ENCODE measurements around the gene SCGB1A1. TPM values are rescaled to one million over a fixed set of nuclear protein-coding genes. Genes with fewer than 3 reads are reported as not detected.

SCGB1A1 gene
- total and polyA plus RNA-seq, 8 donors, result 0.94 to 4.3 TPM; not detected in 6

DNA sequence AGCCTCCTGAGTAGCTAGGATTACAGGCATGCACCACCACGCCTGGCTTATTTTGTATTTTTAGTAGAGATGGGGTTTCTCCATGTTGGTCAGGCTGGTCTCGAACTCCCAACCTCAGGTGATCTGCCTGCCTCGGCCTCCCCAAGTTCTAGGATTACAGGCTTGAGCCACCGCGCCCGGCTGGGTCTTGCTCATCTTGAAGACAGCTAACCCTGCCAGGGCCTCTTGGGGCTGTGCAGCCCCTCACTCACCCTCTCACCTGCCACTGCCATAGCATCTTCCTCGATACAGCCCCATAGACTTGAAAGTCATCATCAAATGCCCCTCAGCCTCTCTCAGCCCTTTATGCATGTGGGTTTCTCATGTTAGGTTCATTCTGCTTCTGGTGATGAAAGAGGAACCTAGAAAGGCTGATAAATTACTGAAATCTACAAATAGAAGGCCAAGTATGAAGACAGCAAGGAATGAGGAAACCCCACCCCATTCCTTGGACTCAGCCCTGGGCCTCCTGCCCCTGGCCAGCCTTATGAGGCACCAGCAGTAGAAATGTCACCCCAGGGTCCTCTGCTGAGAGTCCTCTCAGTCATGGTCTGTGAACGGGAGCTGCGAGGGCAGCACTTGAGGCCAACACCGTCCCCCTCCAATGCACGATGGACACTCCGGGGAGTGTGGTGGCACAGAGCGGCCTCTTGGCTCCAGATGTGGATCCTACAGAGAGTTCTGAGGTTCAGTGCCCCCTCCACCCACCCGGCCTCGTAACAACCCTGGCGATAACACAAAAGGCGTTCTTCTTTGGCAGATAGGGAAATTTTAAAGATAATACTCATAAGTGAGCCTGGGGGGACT, 24.8 kb downstream of the SCGB1A1 start:
- intact Hi-C loops (cut with DNase I), result no loop called here
- no peak for FAIRE-seq
- DNase-seq, result no peak
- peaks cover 0 to 5% (median 4%) of the 10 kb centered on the region in 3 donors for H3K4me1 ChIP-seq
- ATAC-seq, result peak in 3 of 4 donors; percentile 31 to 57 (median 50)
- no peaks in the 10 kb centered on the region for H3K27me3 ChIP-seq
- no peaks in the 10 kb centered on the region for H3K36me3 ChIP-seq
- 81 to 89% methylated on average over 17 of the region's 17 CpGs for WGBS, 2 donors
- no peak for TF ChIP-seq CTCF (IDR thresholded peaks at IDR 0.05)
- H3K27ac ChIP-seq, result peak overlapping the region in 3 of 4 donors; percentile 23 to 58 (median 55)
- no peaks in the 10 kb centered on the region for H3K9me3 ChIP-seq
- no peak overlapping the region for H3K4me3 ChIP-seq

- H3K4me1 ChIP-seq, result peaks cover 0 to 5% (median 4%) of the 10 kb centered on the region in 3 donors
- peak overlapping the region in 2 of 4 donors; percentile 7 to 31 for H3K4me3 ChIP-seq
- WGBS, 2 donors, result 38 to 49% methylated on average over 23 of the region's 23 CpGs
- TF ChIP-seq CTCF (IDR thresholded peaks at IDR 0.05), result no peak
- no peak for FAIRE-seq
- intact Hi-C loops (cut with DNase I), result no loop called here
- H3K9me3 ChIP-seq, result no peaks in the 10 kb centered on the region
- no peaks in the 10 kb centered on the region for H3K36me3 ChIP-seq
- DNase-seq, result peak in 3 of 6 donors; percentile 31 to 65 (median 41)
- H3K27me3 ChIP-seq, result no peaks in the 10 kb centered on the region
- peak overlapping the region in 3 of 4 donors; percentile 23 to 58 (median 55) for H3K27ac ChIP-seq
- ATAC-seq, result peak in 3 of 4 donors; percentile 42 to 67 (median 63)
Observed at GRCh38 chr11:62444236-62444833, 25.5 kb downstream of the SCGB1A1 start.

GRCh38 chr11:62444835-62445234, 26.0 kb downstream of the SCGB1A1 start:
- FAIRE-seq (no peak), DNase-seq (no peak), ATAC-seq (peak in 2 of 4 donors; percentile 16 to 33)
- no peaks in the 10 kb centered on the region for H3K9me3 ChIP-seq
- peak overlapping the region in 3 of 4 donors; percentile 10 to 58 (median 55) for H3K27ac ChIP-seq
- TF ChIP-seq CTCF (IDR thresholded peaks at IDR 0.05), result no peak
- no peaks in the 10 kb centered on the region for H3K27me3 ChIP-seq
- WGBS, 2 donors, result 17 to 28% methylated on average over 9 of the region's 9 CpGs
- intact Hi-C loops (cut with DNase I), result no loop called here
- no peaks in the 10 kb centered on the region for H3K36me3 ChIP-seq
- peak overlapping the region in 1 of 4 donors; percentile 31 for H3K4me3 ChIP-seq
- peaks cover 0 to 5% (median 4%) of the 10 kb centered on the region in 3 donors for H3K4me1 ChIP-seq

- H3K27me3 ChIP-seq, result no peaks in the 10 kb centered on the region
- intact Hi-C loops (cut with DNase I), result no loop called here
- H3K4me1 ChIP-seq, result peaks cover 0 to 5% (median 4%) of the 10 kb centered on the region in 3 donors
- FAIRE-seq, result peak; percentile 73
- H3K27ac ChIP-seq, result peak overlapping the region in 3 of 4 donors; percentile 10 to 58 (median 55)
- TF ChIP-seq CTCF (IDR thresholded peaks at IDR 0.05), result no peak
- WGBS, 2 donors, result 42 to 52% methylated on average over 5 of the region's 5 CpGs
- H3K4me3 ChIP-seq, result no peak overlapping the region
- H3K36me3 ChIP-seq, result no peaks in the 10 kb centered on the region
- DNase-seq, result peak in 1 of 6 donors; percentile 31
- ATAC-seq, result peak; percentile 28 to 51 (median 36)
- no peaks in the 10 kb centered on the region for H3K9me3 ChIP-seq
Observed at GRCh38 chr11:62445314-62445740, 26.5 kb downstream of the SCGB1A1 start.

Data from pancreas (tissue), 10 donors.